Fibroblast of lung (primary cell): ENCODE results near the gene LDLRAD1. TPM values are rescaled to one million over a fixed set of nuclear protein-coding genes. Genes with fewer than 3 reads are reported as not detected.

ENCODE experiments used
- DNase-seq, 2 donors: peaks; one replicate each; pipeline versions ENCODE4 v3.0.0 to v3.0.0-alpha.2; 2010; ENCODE audit warnings: low read depth in 2 of 2
- H2AFZ ChIP-seq: 2 replicates; pipeline ENCODE4 v1.5.1; 2012; ENCODE audit warnings: low read length, control low read depth, inconsistent platforms
- H3K27ac ChIP-seq: 2 replicates; pipeline ENCODE4 v1.5.1; 2011; ENCODE audit warnings: low read length, control low read depth; ENCODE audit not compliant: insufficient read depth
- H3K27me3 ChIP-seq: 2 replicates; pipeline ENCODE4 v1.5.1; 2011; ENCODE audit warnings: mild to moderate bottlenecking, low read length; ENCODE audit not compliant: control insufficient read depth, insufficient read depth
- H3K36me3 ChIP-seq: 2 replicates; pipeline ENCODE4 v1.5.1; 2011; ENCODE audit warnings: low read length; ENCODE audit not compliant: control insufficient read depth, insufficient read depth
- H3K4me1 ChIP-seq: 2 replicates; pipeline ENCODE4 v1.5.1; 2011; ENCODE audit warnings: low read length; ENCODE audit not compliant: control insufficient read depth, insufficient read depth; ENCODE audit errors: extremely low read depth
- H3K4me2 ChIP-seq: 2 replicates; pipeline ENCODE4 v1.5.1; 2011; ENCODE audit warnings: low read length, control low read depth; ENCODE audit not compliant: insufficient read depth; ENCODE audit errors: extremely low read depth
- H3K4me3 ChIP-seq, 4 experiments: fragments of 200-600 bp in 1 of 4; sonication (generic) in 1 of 4; replicated peaks in 1 of 4; 2 replicates each; pipeline ENCODE4 v1.5.1; 2011 to 2016; ENCODE audit warnings: low read length in 4 of 4, low read depth in 3 of 4, mild to moderate bottlenecking in 3 of 4, control low read depth in 2 of 4, inconsistent platforms in 1 of 4, mixed read lengths in 1 of 4; ENCODE audit not compliant: insufficient read depth in 1 of 4; ENCODE audit errors: control extremely low read depth in 1 of 4
- H3K79me2 ChIP-seq: 2 replicates; pipeline ENCODE4 v1.5.1; 2012; ENCODE audit warnings: mild to moderate bottlenecking, low read length, inconsistent platforms; ENCODE audit not compliant: control insufficient read depth, insufficient read depth
- H3K9ac ChIP-seq: 2 replicates; pipeline ENCODE4 v1.5.1; 2011; ENCODE audit warnings: mild to moderate bottlenecking, low read length, control low read depth; ENCODE audit not compliant: insufficient read depth
- H3K9me3 ChIP-seq: 2 replicates; pipeline ENCODE4 v1.5.1; 2012; ENCODE audit warnings: low read depth, low read length; ENCODE audit not compliant: control insufficient read depth, insufficient read depth
- H4K20me1 ChIP-seq: 2 replicates; pipeline ENCODE4 v1.5.1; 2011; ENCODE audit warnings: low read length; ENCODE audit not compliant: control insufficient read depth, insufficient read depth; ENCODE audit errors: extremely low read depth
- EZH2 ChIP-seq: IDR thresholded peaks from 2 replicates; pipeline ENCODE4 v1.5.1; 2012; ENCODE audit warnings: low read length, control low read depth, mild to moderate bottlenecking; ENCODE audit errors: missing control alignments
- polyA plus RNA-seq, 2 donors: library from polyadenylated mRNA; depleted of rRNA in 1 of 2; stranded (reverse) in 1 of 2; unstranded in 1 of 2; fragments of >200 nt; gene quantifications; 2 replicates each; pipeline ENCODE4 v1.2.1, GENCODE V29; 2011 to 2012; ENCODE audit warnings: missing spikeins in 1 of 2
- total RNA-seq: library from RNA; depleted of rRNA; stranded (reverse); fragments of >200 nt; gene quantifications from 2 replicates; pipeline ENCODE4 v1.2.1, GENCODE V29; 2014
- TF ChIP-seq, protein P1 (sequence below), 2 donors: IDR thresholded peaks in 1 of 2; conservative IDR thresholded peaks in 1 of 2; 1 replicate in 1 of 2; 2 replicates in 1 of 2; pipeline ENCODE4 v1.5.1; 2011 to 2012; ENCODE audit warnings: low read length in 2 of 2, control low read depth in 1 of 2, inconsistent platforms in 1 of 2, low read depth in 1 of 2, mild to moderate bottlenecking in 1 of 2

Gene LDLRAD1
- total and polyA plus RNA-seq, 2 donors (not counting 1 experiment from before 2014, with no cell fraction given) = not detected

DNA sequence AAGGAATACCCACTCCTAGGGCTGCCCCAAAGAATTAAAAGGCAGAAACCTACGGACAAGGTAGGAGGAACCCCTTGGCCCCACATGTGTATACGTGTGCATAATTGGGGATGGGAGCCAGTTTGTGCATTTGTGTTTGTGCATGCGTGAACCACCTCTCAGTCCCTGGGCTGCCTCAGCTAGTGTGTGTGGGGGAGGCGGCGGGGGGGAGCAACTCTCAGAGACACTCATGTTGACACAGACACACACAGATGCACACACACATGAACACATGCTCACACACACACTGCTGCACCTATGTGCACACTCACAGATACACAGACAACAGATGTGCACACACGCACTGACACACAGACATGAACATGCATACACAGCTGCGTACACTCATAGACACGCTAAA is 5.1 kb downstream of the LDLRAD1 start:
- H2AFZ ChIP-seq = no peak overlapping the region
- no peaks in the 10 kb centered on the region for H3K9me3 ChIP-seq
- H3K79me2 ChIP-seq = no peaks in the 10 kb centered on the region
- H3K4me2 ChIP-seq = no peak overlapping the region
- H3K4me3 ChIP-seq = no peak overlapping the region
- H3K4me1 ChIP-seq = no peaks in the 10 kb centered on the region
- H4K20me1 ChIP-seq = no peaks in the 10 kb centered on the region
- DNase-seq = no peak
- H3K27me3 ChIP-seq = peaks cover 22% of the 10 kb centered on the region
- H3K9ac ChIP-seq = no peak overlapping the region
- no peak overlapping the region for H3K27ac ChIP-seq
- TF ChIP-seq, protein P1, sequence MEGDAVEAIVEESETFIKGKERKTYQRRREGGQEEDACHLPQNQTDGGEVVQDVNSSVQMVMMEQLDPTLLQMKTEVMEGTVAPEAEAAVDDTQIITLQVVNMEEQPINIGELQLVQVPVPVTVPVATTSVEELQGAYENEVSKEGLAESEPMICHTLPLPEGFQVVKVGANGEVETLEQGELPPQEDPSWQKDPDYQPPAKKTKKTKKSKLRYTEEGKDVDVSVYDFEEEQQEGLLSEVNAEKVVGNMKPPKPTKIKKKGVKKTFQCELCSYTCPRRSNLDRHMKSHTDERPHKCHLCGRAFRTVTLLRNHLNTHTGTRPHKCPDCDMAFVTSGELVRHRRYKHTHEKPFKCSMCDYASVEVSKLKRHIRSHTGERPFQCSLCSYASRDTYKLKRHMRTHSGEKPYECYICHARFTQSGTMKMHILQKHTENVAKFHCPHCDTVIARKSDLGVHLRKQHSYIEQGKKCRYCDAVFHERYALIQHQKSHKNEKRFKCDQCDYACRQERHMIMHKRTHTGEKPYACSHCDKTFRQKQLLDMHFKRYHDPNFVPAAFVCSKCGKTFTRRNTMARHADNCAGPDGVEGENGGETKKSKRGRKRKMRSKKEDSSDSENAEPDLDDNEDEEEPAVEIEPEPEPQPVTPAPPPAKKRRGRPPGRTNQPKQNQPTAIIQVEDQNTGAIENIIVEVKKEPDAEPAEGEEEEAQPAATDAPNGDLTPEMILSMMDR (conservative IDR thresholded peaks at IDR 0.05 in 1 of 2, IDR thresholded peaks at IDR 0.05 in 1 of 2; ENCODE audit: low read depth in 1 of 2, low read length in 2 of 2) = no peak
- TF ChIP-seq EZH2 = no peak
- no peaks in the 10 kb centered on the region for H3K36me3 ChIP-seq

DNA sequence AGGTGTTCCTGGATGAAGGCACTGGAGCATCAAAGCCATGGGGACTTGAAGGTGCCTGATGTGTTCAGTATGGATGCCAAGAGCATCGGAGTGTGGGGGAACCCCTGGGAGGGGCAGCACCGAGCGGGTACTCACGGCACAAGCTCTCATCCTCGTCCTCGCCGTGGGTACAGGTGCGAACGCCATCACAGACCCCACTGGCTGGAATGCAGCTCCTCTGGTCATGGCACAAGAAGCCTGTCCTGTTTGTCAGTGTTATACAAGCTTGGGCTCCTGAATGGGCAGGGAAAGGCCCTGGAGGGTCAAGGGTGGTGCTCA is 6.0 kb downstream of the LDLRAD1 start:
- H3K4me1 ChIP-seq = no peaks in the 10 kb centered on the region
- no peaks in the 10 kb centered on the region for H3K36me3 ChIP-seq
- H2AFZ ChIP-seq = no peak overlapping the region
- no peak overlapping the region for H3K4me2 ChIP-seq
- no peaks in the 10 kb centered on the region for H3K9me3 ChIP-seq
- no peak overlapping the region for H3K27ac ChIP-seq
- H3K9ac ChIP-seq = no peak overlapping the region
- no peak for DNase-seq
- H4K20me1 ChIP-seq = no peaks in the 10 kb centered on the region
- no peaks in the 10 kb centered on the region for H3K79me2 ChIP-seq
- H3K4me3 ChIP-seq = no peak overlapping the region
- no peak for TF ChIP-seq EZH2
- TF ChIP-seq, protein P1 (conservative IDR thresholded peaks at IDR 0.05 in 1 of 2, IDR thresholded peaks at IDR 0.05 in 1 of 2; ENCODE audit: low read depth in 1 of 2, low read length in 2 of 2) = no peak
- H3K27me3 ChIP-seq = peaks cover 23% of the 10 kb centered on the region

DNA sequence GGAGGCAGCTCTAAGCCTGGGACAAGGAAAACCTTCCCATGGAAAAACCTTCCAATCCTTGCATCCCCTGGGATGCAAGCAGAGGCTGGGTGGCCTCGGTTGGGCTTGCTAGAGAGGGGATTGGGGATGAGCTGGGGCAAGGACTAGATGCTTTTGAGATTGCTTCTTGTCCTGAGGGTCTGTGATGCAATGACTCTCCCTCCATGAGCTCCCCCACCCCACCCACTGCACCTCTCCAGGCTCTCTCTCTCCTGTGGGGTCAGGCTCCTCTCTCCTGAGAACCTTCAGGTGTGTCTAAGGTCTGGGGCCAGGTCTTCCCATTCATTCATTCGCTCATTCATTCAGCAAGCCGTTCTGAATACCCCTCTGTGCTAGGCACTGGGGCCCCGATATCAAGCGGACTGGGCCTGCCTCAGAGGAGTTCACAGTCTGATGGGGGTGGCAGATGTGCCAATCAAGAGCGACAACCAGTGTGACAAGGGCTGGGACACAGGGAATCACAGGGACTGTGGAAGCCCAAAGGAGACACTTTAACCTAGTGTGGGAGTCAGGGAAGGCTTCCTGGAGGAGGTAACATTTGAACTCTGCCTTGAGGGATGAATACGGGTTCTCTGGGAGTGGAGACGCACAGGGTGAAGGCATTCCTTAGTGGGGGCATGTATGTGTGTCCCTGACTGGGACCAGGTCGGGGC is 6.5 kb downstream of the LDLRAD1 start:
- Histone ChIP-seq H2AFZ (no peak overlapping the region), H3K79me2 (no peaks in the 10 kb centered on the region), H3K4me2 (no peak overlapping the region), H3K4me1 (no peaks in the 10 kb centered on the region), H3K9me3 (no peaks in the 10 kb centered on the region), H3K36me3 (no peaks in the 10 kb centered on the region), H3K4me3 (no peak overlapping the region), H3K9ac (no peak overlapping the region), H3K27me3 (peaks cover 23% of the 10 kb centered on the region), H3K27ac (no peak overlapping the region), H4K20me1 (no peaks in the 10 kb centered on the region)
- TF ChIP-seq EZH2 = no peak
- TF ChIP-seq, protein P1 (conservative IDR thresholded peaks at IDR 0.05 in 1 of 2, IDR thresholded peaks at IDR 0.05 in 1 of 2; ENCODE audit: low read depth in 1 of 2, low read length in 2 of 2) = no peak
- no peak for DNase-seq
